ENCODE measurements around the gene MMS19.

DNA sequence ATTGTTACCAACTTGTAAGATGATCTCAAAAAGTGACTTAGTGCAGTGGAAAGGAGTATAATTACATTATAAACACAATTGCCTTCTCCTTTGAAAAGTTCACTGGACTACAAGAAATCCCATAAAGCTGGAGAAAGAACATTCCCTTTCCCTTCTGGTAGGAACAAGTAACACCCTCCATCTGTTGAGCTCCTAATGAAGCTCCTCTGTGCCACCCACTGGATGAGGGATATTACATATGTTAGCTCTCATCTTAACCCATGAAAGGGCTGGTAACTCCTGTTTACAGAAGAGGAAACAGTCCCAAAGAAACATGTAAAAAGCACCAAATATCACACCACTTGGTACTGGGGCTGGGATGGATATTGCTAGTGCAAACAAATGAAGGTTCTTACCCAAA lies 64.2 kb downstream of the MMS19 start:
- TF ChIP-seq CTCF (IDR thresholded peaks at IDR 0.05; ENCODE audit: low read depth, low read length, poor library complexity, severe bottlenecking) (no peak), EZH2phosphoT487 (IDR thresholded peaks at IDR 0.05; ENCODE audit: borderline replicate concordance, low read length) (no peak)
